Measurements from ENCODE around the gene DMRTC1. TPM values are rescaled to one million over a fixed set of nuclear protein-coding genes. Genes with fewer than 3 reads are reported as not detected.
"Not testable (repeated sequence)": the region's sequence is repeated elsewhere in the genome, so short reads cannot be mapped to it uniquely, and the experiment has no call there.

The DMRTC1 gene, protein sequence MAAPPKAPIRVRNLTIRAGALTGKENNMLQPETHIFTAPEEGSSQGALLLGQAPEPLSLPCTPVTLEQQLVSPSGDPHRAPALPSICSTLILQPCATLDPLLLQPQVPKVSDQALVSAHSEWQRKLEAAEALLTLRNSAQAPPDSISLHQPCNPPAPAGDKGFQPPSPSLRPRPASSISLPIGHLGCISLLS
- polyA plus RNA-seq (2013) = 0.91 TPM

- H3K9me3 ChIP-seq (ENCODE audit: control extremely low read depth in 1 of 5, control insufficient read depth in 4 of 5, insufficient read depth in 2 of 5, low read depth in 1 of 5, low read length in 4 of 5); H3K4me3 ChIP-seq (ENCODE audit: control insufficient read depth in 1 of 7, extremely low read depth in 1 of 7, insufficient read depth in 4 of 7, low read depth in 2 of 7, low read length in 6 of 7); H3K27ac ChIP-seq (ENCODE audit: insufficient read depth in 1 of 2, low read depth in 1 of 2, low read length in 2 of 2, poor library complexity in 1 of 2, severe bottlenecking in 2 of 2); H3K4me1 ChIP-seq (ENCODE audit: control extremely low read depth in 1 of 4, control insufficient read depth in 4 of 4, insufficient read depth in 4 of 4, low read length in 3 of 4); H3K27me3 ChIP-seq (replicated peaks in 2 of 5; ENCODE audit: control insufficient read depth in 4 of 5, insufficient read depth in 5 of 5, low read length in 4 of 5); H3K36me3 ChIP-seq (ENCODE audit: control insufficient read depth in 4 of 4, insufficient read depth in 4 of 4, low read length in 3 of 4); DNase-seq; POLR2A ChIA-PET; CTCF ChIA-PET: not testable (repeated sequence)
- WGBS (ENCODE audit: insufficient coverage) = no CpG with 5 or more reads among the region's 15 CpGs
These were observed at the start of gene DMRTC1 for GRCh38 chrX:72943819-72944169. TSS of gene DMRTC1 (minus strand) at chrX:72943837. CDS start at chrX:72875694, 68,143 bp downstream.

- WGBS (ENCODE audit: insufficient coverage) = 67% methylated on average over 4 of the region's 5 CpGs
- H3K27me3 ChIP-seq (replicated peaks in 2 of 5; ENCODE audit: control insufficient read depth in 4 of 5, insufficient read depth in 5 of 5, low read length in 4 of 5); CTCF ChIA-PET; POLR2A ChIA-PET; H3K36me3 ChIP-seq (ENCODE audit: control insufficient read depth in 4 of 4, insufficient read depth in 4 of 4, low read length in 3 of 4); DNase-seq; H3K4me3 ChIP-seq (ENCODE audit: control insufficient read depth in 1 of 7, extremely low read depth in 1 of 7, insufficient read depth in 4 of 7, low read depth in 2 of 7, low read length in 6 of 7); H3K27ac ChIP-seq (ENCODE audit: insufficient read depth in 1 of 2, low read depth in 1 of 2, low read length in 2 of 2, poor library complexity in 1 of 2, severe bottlenecking in 2 of 2); H3K4me1 ChIP-seq (ENCODE audit: control extremely low read depth in 1 of 4, control insufficient read depth in 4 of 4, insufficient read depth in 4 of 4, low read length in 3 of 4); H3K9me3 ChIP-seq (ENCODE audit: control extremely low read depth in 1 of 5, control insufficient read depth in 4 of 5, insufficient read depth in 2 of 5, low read depth in 1 of 5, low read length in 4 of 5): not testable (repeated sequence)
These were observed 37.3 kb upstream of the DMRTC1 start for GRCh38 chrX:72980894-72981469.

DNA sequence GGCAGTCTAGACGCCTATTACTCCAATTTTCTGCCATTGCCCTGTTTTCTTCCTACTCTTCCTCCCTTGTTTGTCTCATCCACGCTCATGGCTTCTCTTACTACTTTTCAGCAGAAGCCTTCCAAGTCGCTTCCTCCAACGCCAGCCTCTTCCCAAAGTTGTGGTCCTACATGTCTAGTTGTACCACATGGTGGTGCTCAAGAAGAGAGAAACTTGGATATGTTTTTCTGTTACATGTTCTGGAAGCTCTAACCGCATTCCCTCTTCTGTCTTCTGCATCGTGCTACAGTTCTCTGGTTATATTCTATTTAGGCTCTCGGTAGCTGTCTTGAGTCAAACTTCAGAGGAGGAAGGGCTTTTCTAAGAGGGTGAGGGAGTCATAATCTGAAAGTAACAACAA, 31.2 kb upstream of the DMRTC1 start:
- H3K36me3 ChIP-seq (ENCODE audit: control insufficient read depth in 4 of 4, insufficient read depth in 4 of 4, low read length in 3 of 4); H3K9me3 ChIP-seq (ENCODE audit: control extremely low read depth in 1 of 5, control insufficient read depth in 4 of 5, insufficient read depth in 2 of 5, low read depth in 1 of 5, low read length in 4 of 5); DNase-seq; H3K27me3 ChIP-seq (replicated peaks in 2 of 5; ENCODE audit: control insufficient read depth in 4 of 5, insufficient read depth in 5 of 5, low read length in 4 of 5); POLR2A ChIA-PET; H3K27ac ChIP-seq (ENCODE audit: insufficient read depth in 1 of 2, low read depth in 1 of 2, low read length in 2 of 2, poor library complexity in 1 of 2, severe bottlenecking in 2 of 2); H3K4me3 ChIP-seq (ENCODE audit: control insufficient read depth in 1 of 7, extremely low read depth in 1 of 7, insufficient read depth in 4 of 7, low read depth in 2 of 7, low read length in 6 of 7); H3K4me1 ChIP-seq (ENCODE audit: control extremely low read depth in 1 of 4, control insufficient read depth in 4 of 4, insufficient read depth in 4 of 4, low read length in 3 of 4); CTCF ChIA-PET: not testable (repeated sequence)
- no CpG with 5 or more reads among the region's 7 CpGs for WGBS (ENCODE audit: insufficient coverage)

- H3K36me3 ChIP-seq (ENCODE audit: control insufficient read depth in 4 of 4, insufficient read depth in 4 of 4, low read length in 3 of 4); H3K27me3 ChIP-seq (replicated peaks in 2 of 5; ENCODE audit: control insufficient read depth in 4 of 5, insufficient read depth in 5 of 5, low read length in 4 of 5); H3K4me3 ChIP-seq (ENCODE audit: control insufficient read depth in 1 of 7, extremely low read depth in 1 of 7, insufficient read depth in 4 of 7, low read depth in 2 of 7, low read length in 6 of 7); H3K4me1 ChIP-seq (ENCODE audit: control extremely low read depth in 1 of 4, control insufficient read depth in 4 of 4, insufficient read depth in 4 of 4, low read length in 3 of 4); CTCF ChIA-PET; H3K9me3 ChIP-seq (ENCODE audit: control extremely low read depth in 1 of 5, control insufficient read depth in 4 of 5, insufficient read depth in 2 of 5, low read depth in 1 of 5, low read length in 4 of 5); H3K27ac ChIP-seq (ENCODE audit: insufficient read depth in 1 of 2, low read depth in 1 of 2, low read length in 2 of 2, poor library complexity in 1 of 2, severe bottlenecking in 2 of 2); POLR2A ChIA-PET; DNase-seq: not testable (repeated sequence)
- no CpG with 5 or more reads among the region's 5 CpGs for whole genome bisulfite sequencing (ENCODE audit: insufficient coverage)
These were observed 28.2 kb upstream of the DMRTC1 start for GRCh38 chrX:72971859-72972258.

- DNase-seq; H3K27ac ChIP-seq (ENCODE audit: insufficient read depth in 1 of 2, low read depth in 1 of 2, low read length in 2 of 2, poor library complexity in 1 of 2, severe bottlenecking in 2 of 2); H3K9me3 ChIP-seq (ENCODE audit: control extremely low read depth in 1 of 5, control insufficient read depth in 4 of 5, insufficient read depth in 2 of 5, low read depth in 1 of 5, low read length in 4 of 5); H3K4me3 ChIP-seq (ENCODE audit: control insufficient read depth in 1 of 7, extremely low read depth in 1 of 7, insufficient read depth in 4 of 7, low read depth in 2 of 7, low read length in 6 of 7); CTCF ChIA-PET; H3K4me1 ChIP-seq (ENCODE audit: control extremely low read depth in 1 of 4, control insufficient read depth in 4 of 4, insufficient read depth in 4 of 4, low read length in 3 of 4); POLR2A ChIA-PET; H3K36me3 ChIP-seq (ENCODE audit: control insufficient read depth in 4 of 4, insufficient read depth in 4 of 4, low read length in 3 of 4); H3K27me3 ChIP-seq (replicated peaks in 2 of 5; ENCODE audit: control insufficient read depth in 4 of 5, insufficient read depth in 5 of 5, low read length in 4 of 5): not testable (repeated sequence)
- no CpG with 5 or more reads among the region's 9 CpGs for WGBS (ENCODE audit: insufficient coverage)
These were observed 16.3 kb upstream of the DMRTC1 start for GRCh38 chrX:72959971-72960370.

- H3K4me3 ChIP-seq (ENCODE audit: control insufficient read depth in 1 of 7, extremely low read depth in 1 of 7, insufficient read depth in 4 of 7, low read depth in 2 of 7, low read length in 6 of 7); CTCF ChIA-PET; H3K9me3 ChIP-seq (ENCODE audit: control extremely low read depth in 1 of 5, control insufficient read depth in 4 of 5, insufficient read depth in 2 of 5, low read depth in 1 of 5, low read length in 4 of 5); H3K4me1 ChIP-seq (ENCODE audit: control extremely low read depth in 1 of 4, control insufficient read depth in 4 of 4, insufficient read depth in 4 of 4, low read length in 3 of 4); H3K27me3 ChIP-seq (replicated peaks in 2 of 5; ENCODE audit: control insufficient read depth in 4 of 5, insufficient read depth in 5 of 5, low read length in 4 of 5); DNase-seq; H3K27ac ChIP-seq (ENCODE audit: insufficient read depth in 1 of 2, low read depth in 1 of 2, low read length in 2 of 2, poor library complexity in 1 of 2, severe bottlenecking in 2 of 2); POLR2A ChIA-PET; H3K36me3 ChIP-seq (ENCODE audit: control insufficient read depth in 4 of 4, insufficient read depth in 4 of 4, low read length in 3 of 4): not testable (repeated sequence)
- WGBS (ENCODE audit: insufficient coverage) = no CpG with 5 or more reads among the region's 44 CpGs
These were observed 410 bp downstream of the DMRTC1 start for GRCh38 chrX:72943035-72943818.

GRCh38 chrX:72942272-72942671, 1.4 kb downstream of the DMRTC1 start:
- DNase-seq; CTCF ChIA-PET; H3K27ac ChIP-seq (ENCODE audit: insufficient read depth in 1 of 2, low read depth in 1 of 2, low read length in 2 of 2, poor library complexity in 1 of 2, severe bottlenecking in 2 of 2); H3K4me3 ChIP-seq (ENCODE audit: control insufficient read depth in 1 of 7, extremely low read depth in 1 of 7, insufficient read depth in 4 of 7, low read depth in 2 of 7, low read length in 6 of 7); H3K9me3 ChIP-seq (ENCODE audit: control extremely low read depth in 1 of 5, control insufficient read depth in 4 of 5, insufficient read depth in 2 of 5, low read depth in 1 of 5, low read length in 4 of 5); H3K36me3 ChIP-seq (ENCODE audit: control insufficient read depth in 4 of 4, insufficient read depth in 4 of 4, low read length in 3 of 4); H3K27me3 ChIP-seq (replicated peaks in 2 of 5; ENCODE audit: control insufficient read depth in 4 of 5, insufficient read depth in 5 of 5, low read length in 4 of 5); H3K4me1 ChIP-seq (ENCODE audit: control extremely low read depth in 1 of 4, control insufficient read depth in 4 of 4, insufficient read depth in 4 of 4, low read length in 3 of 4); POLR2A ChIA-PET: not testable (repeated sequence)
- WGBS (ENCODE audit: insufficient coverage) = no CpG with 5 or more reads among the region's 6 CpGs
